Activated CD4-positive, CD25-positive, alpha-beta regulatory T cell treated with anti-CD3 and anti-CD28 coated beads, Interleukin-2, amount 50 U/mL, for 24 hours (primary cell): ENCODE data around the gene FYB1.
"Not testable (repeated sequence)": the region's sequence is repeated elsewhere in the genome, so short reads cannot be mapped to it uniquely, and the experiment has no call there.

ENCODE experiments used
- ATAC-seq, 2 donors: fragments of 150-1000 bp; cut with Tn5 transposase; one replicate each; pipeline ENCODE4 v1.10.0; 2021; ENCODE audit warnings: mild to moderate bottlenecking in 1 of 2, moderate library complexity in 1 of 2

FYB1 gene

GRCh38 chr5:39226558-39226957 lies 7.2 kb upstream of the FYB1 start:
- ATAC-seq = no peak

GRCh38 chr5:39226100-39226451 lies 6.7 kb upstream of the FYB1 start:
- ATAC-seq = no peak

GRCh38 chr5:39225405-39226099 lies 6.2 kb upstream of the FYB1 start:
- no peak for ATAC-seq

- ATAC-seq = no peak
These were observed 4.9 kb upstream of the FYB1 start for GRCh38 chr5:39224196-39224761.

GRCh38 chr5:39223565-39224156 lies 4.3 kb upstream of the FYB1 start:
- ATAC-seq = no peak

- ATAC-seq = not testable (repeated sequence)
These were observed 2.3 kb upstream of the FYB1 start for GRCh38 chr5:39221671-39222070.

- no peak for ATAC-seq
These were observed 1.1 kb upstream of the FYB1 start for GRCh38 chr5:39220280-39221030.

GRCh38 chr5:39218482-39219402 lies 621 bp downstream of the FYB1 start:
- ATAC-seq = no peak

- ATAC-seq = peak; percentile 70 to 71
These were observed 1.7 kb downstream of the FYB1 start for GRCh38 chr5:39217365-39218281.

- no peak for ATAC-seq
These were observed 2.7 kb downstream of the FYB1 start for GRCh38 chr5:39216631-39217030.

GRCh38 chr5:39215857-39216256 lies 3.5 kb downstream of the FYB1 start:
- ATAC-seq = no peak

GRCh38 chr5:39214912-39215709 lies 4.3 kb downstream of the FYB1 start:
- ATAC-seq = no peak

- no peak for ATAC-seq
These were observed 5.7 kb downstream of the FYB1 start for GRCh38 chr5:39213447-39214207.

- peak in 1 of 2 donors; percentile 17 for ATAC-seq
These were observed 7.6 kb downstream of the FYB1 start for GRCh38 chr5:39211773-39212172.

GRCh38 chr5:39209924-39210323 lies 9.4 kb downstream of the FYB1 start:
- ATAC-seq = peak; percentile 58 to 70

- peak; percentile 22 to 30 for ATAC-seq
These were observed 10.9 kb downstream of the FYB1 start for GRCh38 chr5:39208471-39208870.

- ATAC-seq = no peak
These were observed 11.9 kb downstream of the FYB1 start for GRCh38 chr5:39207345-39208045.

GRCh38 chr5:39206630-39207321 lies 12.6 kb downstream of the FYB1 start:
- no peak for ATAC-seq
